GM21526 (cell line): ENCODE data around the gene PRKAG2.
"Not testable (repeated sequence)": the region's sequence is repeated elsewhere in the genome, so short reads cannot be mapped to it uniquely, and the experiment has no call there.

ENCODE experiments used
- ATAC-seq: cut with Tn5 transposase; IDR thresholded peaks from one replicate; pipeline ENCODE4 v1.9.1; 2021; ENCODE audit warnings: moderate library complexity; ENCODE audit not compliant: unreplicated experiment, low FRiP score

PRKAG2 gene

GRCh38 chr7:151876899-151877777, at the start of gene PRKAG2:
Gene PRKAG2, minus strand, starts transcription at chr7:151877115. Its CDS starts 495 bp downstream, at chr7:151876620.
- peak; percentile 60 for ATAC-seq

- no peak for ATAC-seq
Measured at GRCh38 chr7:151926336-151926712, 49.4 kb upstream of the PRKAG2 start.

DNA sequence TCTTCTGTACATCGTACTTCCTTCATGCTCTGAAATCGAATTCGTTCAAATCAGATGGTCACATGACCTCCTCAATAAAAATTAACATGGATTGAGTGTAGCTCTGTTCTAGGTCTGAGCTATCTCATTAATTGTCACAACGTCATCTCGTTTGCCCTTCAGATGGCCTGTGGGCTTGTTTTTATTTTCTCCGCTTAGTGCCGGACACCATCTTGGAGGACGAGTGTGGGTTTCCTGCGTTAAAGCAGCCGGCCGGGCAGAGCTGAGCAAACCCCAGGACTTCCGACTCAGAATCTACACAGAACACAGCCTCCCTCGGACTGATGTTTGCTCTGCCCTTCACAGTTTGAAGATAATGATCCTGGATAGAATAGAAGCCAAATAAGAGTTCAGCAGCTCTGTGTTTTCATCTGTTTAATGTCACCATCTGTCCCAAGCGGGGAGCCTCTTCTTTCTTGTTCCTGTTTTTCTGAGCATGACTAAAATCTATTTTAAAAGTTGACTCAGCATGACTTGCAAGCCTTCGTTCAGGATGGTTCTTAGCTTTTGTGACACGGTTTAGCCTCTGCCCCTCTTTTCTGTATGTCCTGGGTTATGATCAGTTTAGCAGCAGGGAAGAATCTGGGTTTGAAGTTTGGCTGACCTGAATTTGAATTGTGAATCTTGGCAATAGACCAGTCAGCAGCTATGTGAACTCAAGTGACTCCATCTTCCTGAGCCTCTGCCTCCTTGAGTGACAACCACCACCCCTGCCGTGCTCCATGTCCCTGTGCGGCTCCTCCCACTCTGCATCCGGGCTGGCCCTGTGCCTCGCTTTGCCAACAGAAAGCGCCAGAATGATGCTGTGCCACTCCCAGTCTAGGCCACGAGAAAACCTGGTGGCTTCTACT, 48.8 kb upstream of the PRKAG2 start:
- no peak for ATAC-seq

DNA sequence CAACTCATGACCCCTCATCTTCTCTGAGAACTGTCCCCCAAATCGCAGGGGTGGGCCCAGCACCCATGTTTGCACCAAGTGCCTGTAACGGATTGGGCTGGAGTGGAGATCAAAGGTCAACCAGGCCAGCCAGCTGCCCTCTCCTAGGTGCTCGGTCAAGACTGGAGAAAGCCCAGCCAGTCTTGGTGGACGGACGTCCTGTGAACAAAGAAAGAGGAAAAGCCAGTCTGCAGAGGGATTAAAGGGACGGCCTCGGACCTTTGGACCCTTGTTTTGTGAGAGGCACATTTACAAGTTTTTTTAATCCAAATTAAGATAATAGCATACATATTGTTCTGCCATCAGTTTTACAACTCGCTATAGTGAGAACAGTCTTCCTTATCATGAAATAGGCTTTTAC, 47.6 kb upstream of the PRKAG2 start:
- no peak for ATAC-seq

- ATAC-seq: no peak
Measured at GRCh38 chr7:151924001-151924400, 47.1 kb upstream of the PRKAG2 start.

DNA sequence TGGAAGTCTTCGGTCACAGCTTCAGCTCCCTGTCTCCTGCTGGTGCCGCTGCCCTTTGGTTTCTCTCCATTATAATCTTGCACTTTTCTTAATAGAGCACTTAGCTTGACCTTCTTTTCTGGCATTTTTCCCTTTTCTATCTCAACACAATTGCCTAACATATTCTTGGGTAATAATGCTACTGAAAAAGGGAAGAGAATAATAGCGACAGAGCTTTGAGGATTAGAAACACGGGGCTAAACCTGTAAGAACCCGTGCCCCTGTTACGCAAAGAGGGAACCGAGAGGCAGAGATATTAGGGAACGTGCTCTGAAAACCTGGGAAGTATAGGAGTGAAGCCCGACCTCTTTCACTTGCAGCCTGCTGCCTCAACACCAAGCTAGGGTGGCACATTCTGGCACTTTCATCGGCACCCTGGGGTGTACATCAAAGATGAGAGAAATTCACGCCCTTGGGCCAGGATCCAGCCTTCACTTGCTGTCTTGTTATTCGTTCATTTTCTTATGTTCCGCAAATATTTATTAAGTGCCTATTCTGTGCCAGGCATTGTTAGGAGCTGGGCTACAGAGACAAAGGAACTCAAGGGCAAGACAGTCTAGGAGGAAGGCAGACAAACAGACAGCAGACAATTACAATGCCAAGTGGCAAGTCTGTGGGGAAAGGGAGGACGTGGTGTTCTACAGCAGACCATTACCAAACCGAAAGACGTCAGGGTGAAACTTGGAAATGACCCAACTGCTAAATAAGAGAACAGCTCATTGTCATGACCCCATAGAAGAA, 46.4 kb upstream of the PRKAG2 start:
- no peak for ATAC-seq

GRCh38 chr7:151921451-151921850, 44.5 kb upstream of the PRKAG2 start:
- ATAC-seq: no peak

GRCh38 chr7:151920488-151920887, 43.6 kb upstream of the PRKAG2 start:
- ATAC-seq: no peak

- no peak for ATAC-seq
Measured at GRCh38 chr7:151919595-151919994, 42.7 kb upstream of the PRKAG2 start.

GRCh38 chr7:151918510-151918843, 41.6 kb upstream of the PRKAG2 start:
- no peak for ATAC-seq

GRCh38 chr7:151917791-151918509, 41.0 kb upstream of the PRKAG2 start:
- ATAC-seq: no peak

GRCh38 chr7:151914051-151914450, 37.1 kb upstream of the PRKAG2 start:
- ATAC-seq: no peak

- not testable (repeated sequence) for ATAC-seq
Measured at GRCh38 chr7:151910655-151911054, 33.7 kb upstream of the PRKAG2 start.

- ATAC-seq: not testable (repeated sequence)
Measured at GRCh38 chr7:151907115-151907514, 30.2 kb upstream of the PRKAG2 start.

DNA sequence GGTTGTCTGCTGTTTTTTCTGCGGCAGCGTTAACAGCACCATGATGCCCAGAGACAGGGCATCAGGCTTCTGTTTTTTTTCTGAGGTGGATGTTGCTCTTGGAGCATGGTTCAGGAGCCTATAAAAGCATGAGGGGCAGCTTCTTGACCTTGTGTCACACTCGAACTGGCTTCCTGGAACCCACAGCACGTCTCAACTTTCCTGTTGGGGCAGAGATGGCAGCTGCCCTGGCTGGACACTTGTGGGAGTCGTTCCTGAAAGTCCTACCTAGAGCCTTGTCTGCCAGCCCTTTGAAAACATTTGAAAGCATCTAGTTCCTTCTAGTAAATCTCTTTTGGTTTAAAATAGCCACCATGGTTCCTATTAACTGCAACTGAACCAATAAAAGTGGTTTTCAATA, 28.9 kb upstream of the PRKAG2 start:
- ATAC-seq: no peak

DNA sequence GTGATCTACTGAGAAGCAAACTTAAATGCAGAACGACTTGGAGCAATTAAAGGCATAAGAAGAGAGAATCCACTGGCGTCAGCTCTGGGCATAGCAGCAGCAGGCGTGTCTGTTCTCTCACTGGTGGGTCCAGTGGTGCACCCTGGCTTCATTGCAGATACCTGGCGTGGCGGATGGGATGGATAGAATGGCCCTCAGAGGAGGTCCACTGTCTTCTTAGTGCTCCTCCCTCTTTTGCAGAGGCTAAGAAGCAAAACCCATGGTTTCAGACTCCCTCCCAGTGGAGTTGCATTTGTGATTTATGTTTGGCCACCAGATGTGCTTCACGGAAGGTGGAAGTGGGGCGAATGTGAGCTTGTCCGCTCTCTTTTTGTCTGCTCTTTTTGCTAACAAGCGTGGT, 28.4 kb upstream of the PRKAG2 start:
- no peak for ATAC-seq

DNA sequence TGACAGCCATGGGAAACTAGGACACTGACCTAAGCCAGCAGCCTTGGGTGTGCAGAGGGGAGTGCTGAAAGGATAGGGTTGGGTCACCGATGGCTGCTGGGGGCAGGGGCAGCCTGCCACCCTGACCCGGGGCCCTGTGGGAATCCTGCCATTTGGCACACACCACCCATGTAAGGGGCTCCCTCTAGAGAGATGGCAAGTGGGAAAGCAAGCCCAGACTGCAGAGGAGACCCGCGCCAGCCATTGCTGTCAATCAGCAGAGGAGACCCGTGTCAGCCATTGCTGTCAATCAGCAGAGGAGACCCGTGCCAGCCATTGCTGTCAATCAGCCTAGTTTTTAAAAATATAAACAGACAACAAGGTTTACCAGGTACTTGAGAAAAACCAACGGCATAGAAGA, 27.4 kb upstream of the PRKAG2 start:
- ATAC-seq: no peak

DNA sequence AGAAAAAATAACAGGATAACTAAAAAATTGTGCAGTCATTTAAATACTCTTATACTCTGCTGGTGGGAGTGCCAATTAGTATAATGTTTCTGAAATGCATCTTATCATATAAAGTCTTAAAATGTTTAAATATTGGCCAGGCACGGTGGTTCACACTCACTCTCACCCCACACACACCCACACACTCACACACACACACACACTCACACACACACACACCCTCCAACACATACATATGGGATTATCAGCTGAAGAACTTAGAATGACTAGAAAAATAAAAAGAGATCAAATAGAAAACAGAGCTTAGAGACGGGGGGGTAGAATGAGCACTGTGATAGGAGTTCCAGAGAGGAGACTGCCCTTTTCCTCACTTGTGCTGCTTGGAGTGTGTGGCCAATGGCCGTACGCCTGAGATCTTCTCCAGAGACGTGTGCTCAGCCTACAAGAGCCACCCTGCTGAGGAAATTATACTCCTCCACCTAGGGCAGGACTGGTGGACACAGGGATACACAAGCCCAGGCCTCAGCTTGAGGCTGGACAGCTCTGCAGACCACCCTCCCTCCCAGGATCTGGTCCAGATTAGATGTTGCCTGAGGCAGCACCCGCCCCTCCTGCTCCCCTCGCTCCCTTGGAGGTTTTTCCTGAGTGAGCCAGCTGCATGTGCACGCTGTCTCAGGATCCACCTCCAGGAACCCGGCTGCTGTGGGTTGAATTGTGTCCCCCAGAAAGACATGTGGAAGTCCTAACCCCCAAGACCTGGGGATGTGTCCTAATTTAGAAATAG, 26.5 kb upstream of the PRKAG2 start:
- no peak for ATAC-seq

- ATAC-seq: no peak
Measured at GRCh38 chr7:151902311-151902710, 25.4 kb upstream of the PRKAG2 start.
